CD1c-positive myeloid dendritic cell (primary cell): ENCODE data around the gene ATAD3A.
A peak's percentile ranks its signal among the peaks of the same experiment; 100 is the strongest.
"Not testable (repeated sequence)": the region's sequence is repeated elsewhere in the genome, so short reads cannot be mapped to it uniquely, and the experiment has no call there.

Experiments
- DNase-seq: peaks from one replicate; pipeline ENCODE4 v3.0.0-alpha.2; 2016; ENCODE audit errors: extremely low spot score

Gene ATAD3A

DNA sequence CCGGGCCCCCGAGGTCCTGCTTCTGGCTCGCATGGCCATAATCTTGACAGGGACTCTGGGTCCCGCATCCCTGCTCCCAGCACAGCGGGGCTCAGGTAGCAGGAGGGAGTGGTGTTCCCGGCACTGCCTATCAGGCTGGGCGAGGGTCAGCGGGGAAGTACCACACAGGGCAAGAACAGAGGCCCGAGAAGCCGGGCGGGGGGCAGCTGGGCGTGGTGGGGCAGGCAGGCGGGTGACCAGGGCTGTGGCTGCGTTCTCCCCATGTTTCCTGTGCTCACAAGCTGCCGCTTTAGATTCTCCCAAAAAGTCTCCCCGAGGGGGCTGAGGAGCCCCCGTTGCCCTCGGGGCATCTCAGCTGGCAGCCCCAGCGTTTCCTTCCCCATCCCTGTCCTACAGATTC, 22.1 kb upstream of the ATAD3A start:
- DNase-seq, result no peak

- DNase-seq, result no peak
These were observed 21.2 kb upstream of the ATAD3A start for GRCh38 chr1:1490633-1491230.

DNA sequence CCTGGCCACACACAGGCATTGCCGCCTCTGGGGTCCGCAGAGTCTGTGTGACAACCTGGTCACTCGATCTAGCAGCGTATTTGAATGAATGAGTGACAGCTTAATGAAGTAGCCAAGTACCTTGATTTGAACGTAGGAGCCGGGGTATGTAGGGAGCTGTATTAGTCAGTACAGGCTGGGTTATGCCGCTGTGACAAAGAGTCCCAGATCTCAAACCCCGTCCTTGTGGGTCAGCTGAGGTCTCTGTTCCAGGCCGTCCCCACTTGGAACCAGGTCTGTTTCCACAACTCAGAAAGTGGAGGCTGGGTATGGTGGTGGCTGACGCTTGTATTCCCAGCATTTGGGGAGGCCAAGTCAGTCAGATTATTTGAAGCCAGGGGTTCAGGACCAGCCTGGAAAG, 20.4 kb upstream of the ATAD3A start:
- DNase-seq, result no peak

- not testable (repeated sequence) for DNase-seq
These were observed 17.7 kb upstream of the ATAD3A start for GRCh38 chr1:1494311-1494710.

- not testable (repeated sequence) for DNase-seq
These were observed 16.4 kb upstream of the ATAD3A start for GRCh38 chr1:1495461-1495975.

GRCh38 chr1:1504777-1505365, 7.1 kb upstream of the ATAD3A start:
- DNase-seq, result peak; percentile 56

DNA sequence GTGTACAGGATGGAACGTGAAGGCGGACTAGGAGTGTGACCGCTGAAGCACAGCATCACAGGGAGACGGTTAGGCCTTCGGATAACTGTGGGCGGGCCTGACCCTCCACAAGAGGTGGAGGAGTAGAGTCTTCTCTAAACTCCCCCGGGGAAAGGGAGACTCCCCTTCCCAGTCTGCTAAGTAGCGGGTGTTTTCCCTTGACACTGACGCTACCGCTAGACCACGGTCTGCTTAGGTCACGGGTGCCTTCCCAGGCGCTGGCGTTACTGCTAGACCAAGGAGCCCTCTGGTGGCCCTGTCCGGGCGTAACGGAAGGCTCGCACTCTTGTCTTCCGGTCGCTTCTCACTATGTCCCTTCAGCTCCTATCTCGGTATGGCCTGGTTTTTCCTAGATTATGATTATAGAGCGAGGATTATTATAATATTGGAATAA, 6.6 kb upstream of the ATAD3A start:
- DNase-seq, result peak; percentile 31

DNA sequence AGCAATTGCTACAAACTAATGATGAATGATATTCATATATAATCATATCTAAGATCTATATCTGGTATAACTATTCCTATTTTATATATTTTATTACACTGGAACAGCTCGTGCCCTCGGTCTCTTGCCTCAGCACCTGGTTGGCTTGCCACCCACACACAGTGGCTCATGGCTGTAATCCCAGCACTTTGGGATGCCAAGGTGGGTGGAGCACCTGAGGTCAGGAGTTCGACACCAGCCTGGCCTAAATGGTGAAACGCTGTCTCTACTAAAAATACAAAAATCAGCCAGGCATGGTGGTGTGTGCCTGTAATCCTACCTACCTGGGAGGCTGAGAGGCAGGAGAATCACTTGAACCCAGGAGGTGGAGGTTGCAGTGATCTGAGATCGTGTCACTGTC, 6.2 kb upstream of the ATAD3A start:
- DNase-seq, result not testable (repeated sequence)

DNA sequence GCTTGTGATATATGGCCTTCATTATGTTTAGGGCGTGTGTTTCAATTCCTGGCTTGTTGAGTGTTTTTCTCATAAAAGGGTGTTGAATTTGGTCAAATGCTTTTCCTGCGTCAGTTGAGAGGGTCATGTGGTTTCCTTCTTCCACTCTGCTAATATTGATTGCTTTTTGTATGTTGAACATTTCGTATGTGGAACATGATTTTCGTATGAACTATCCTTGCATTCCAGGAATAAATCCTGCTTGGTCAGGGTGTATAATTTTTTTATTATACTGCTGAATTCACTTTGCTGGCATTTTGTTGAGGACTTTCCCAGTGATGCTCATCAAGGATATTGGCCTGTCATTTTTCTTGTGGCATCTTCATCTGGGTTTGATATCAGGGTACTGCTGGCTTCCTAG, 4.7 kb upstream of the ATAD3A start:
- no peak for DNase-seq

GRCh38 chr1:1508775-1509464, 3.0 kb upstream of the ATAD3A start:
- not testable (repeated sequence) for DNase-seq

GRCh38 chr1:1509465-1509850, 2.5 kb upstream of the ATAD3A start:
- DNase-seq, result not testable (repeated sequence)

DNA sequence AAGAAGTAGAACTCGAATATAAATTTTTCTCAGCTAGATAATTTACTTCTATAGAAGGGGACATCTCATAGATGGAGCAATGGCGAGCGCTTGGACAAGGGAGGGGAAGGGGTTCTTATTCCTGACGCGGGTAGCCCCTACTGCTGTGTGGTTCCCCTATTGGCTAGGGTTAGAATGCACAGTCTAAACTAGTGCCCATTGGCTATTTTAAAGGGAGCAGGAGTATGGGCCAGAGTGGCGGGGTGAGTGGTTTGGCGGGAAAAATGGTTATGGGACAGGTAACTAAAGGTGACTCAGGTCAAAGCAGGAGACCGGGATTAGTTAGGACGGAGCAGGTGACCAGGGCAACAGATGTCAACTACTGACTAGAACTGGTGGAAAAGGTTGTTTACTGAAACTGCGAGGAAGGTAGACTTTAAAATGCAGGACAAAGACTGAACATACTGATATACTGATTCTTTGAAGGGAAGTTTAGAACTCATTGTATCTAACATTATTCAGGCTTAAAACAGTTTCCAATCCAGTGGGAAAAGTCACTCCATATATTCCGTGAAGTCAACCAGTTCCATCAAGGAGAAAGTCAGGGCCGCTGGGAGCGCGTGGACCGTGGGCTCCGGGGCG, 940 bp upstream of the ATAD3A start:
- DNase-seq, result peak; percentile 1

DNA sequence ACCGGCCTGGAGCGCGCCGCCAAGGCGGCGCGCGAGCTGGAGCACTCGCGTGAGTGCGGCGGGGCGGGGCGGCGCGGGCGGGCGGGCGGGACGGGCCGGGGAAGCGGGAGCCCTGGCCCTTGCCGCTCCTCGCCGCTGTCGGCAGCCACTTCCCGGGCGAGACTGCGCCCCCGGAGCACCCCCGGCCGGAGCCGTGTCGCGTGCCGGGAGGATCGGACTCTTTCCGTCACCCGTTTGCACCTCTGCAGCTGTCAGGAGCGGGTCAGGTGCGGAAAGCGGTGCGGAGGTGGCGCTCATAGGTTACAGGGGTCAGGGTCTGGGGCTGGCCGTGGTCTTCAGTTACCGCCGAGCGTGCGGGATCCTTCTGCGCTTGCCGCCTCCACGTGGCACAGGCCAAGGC, 463 bp downstream of the ATAD3A start:
- DNase-seq, result peak; percentile 27

DNA sequence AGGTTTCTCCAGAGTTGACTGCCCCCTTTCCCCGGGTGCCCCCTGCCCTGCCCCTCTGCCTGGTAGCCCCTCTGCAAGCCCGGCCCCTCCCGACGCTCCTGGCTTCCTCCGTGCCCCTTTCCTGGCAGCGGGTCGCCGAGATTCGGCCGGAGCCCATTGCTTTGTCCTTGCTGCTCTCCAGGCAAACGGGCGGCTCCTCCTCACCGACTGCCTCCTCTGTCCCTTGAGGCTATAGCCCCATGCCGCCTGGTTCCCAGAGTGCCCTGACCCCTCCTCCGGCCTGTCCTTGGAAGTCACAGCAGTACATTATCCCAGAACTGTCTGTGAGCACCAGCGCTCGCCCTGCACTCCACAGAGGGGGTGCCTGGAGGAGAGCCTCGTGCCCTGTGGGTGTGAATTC, 1.7 kb downstream of the ATAD3A start:
- DNase-seq, result not testable (repeated sequence)

GRCh38 chr1:1514376-1514775, 2.4 kb downstream of the ATAD3A start:
- DNase-seq, result not testable (repeated sequence)

GRCh38 chr1:1516923-1517322, 5.0 kb downstream of the ATAD3A start:
- not testable (repeated sequence) for DNase-seq

- DNase-seq, result no peak
These were observed 6.1 kb downstream of the ATAD3A start for GRCh38 chr1:1517973-1518620.

DNA sequence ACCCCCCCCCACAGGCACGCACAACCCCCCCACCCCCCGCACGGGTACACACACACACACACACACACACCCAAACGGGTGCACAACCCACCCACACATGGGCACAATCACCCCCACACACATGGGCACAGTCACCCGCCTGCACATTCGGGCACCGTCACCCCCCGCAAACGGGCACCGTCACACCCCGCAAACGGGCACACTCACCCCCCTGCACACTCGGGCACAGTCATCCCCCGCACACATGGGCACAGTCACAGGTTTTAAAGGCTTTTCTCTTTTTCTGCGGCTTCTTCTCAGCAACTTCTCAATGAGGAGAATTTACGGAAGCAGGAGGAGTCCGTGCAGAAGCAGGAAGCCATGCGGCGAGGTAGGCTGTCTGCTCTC, 6.7 kb downstream of the ATAD3A start:
- DNase-seq, result not testable (repeated sequence)

DNA sequence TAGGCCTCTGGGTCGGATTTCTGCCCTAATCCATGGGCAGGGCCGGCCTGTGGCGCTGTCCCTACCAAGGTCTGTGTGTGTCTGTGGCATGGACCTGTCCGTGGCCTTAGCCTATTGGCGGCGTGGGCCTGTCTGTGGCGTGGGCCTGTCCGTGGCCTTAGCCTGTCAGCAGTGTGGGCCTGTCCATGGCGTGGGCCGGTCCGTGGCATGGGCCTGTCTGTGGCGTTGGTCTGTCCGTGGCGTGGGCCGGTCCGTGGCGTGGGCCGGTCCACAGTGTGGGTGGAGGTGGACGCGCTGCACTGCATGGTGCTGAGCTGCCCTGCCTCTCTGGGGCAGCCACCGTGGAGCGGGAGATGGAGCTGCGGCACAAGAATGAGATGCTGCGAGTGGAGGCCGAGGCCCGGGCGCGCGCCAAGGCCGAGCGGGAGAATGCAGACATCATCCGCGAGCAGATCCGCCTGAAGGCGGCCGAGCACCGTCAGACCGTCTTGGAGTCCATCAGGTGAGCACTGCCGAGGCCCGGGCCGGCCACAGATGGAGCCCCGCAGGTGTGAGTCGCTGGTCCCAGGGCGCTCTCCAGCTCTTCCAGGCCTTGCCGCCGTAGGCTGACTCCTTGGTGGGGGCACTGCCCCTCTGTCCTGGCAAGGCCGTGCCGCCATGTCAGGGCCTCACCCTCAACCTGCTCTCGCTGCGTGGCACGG, 8.0 kb downstream of the ATAD3A start:
- DNase-seq, result not testable (repeated sequence)

GRCh38 chr1:1521331-1521730, 9.4 kb downstream of the ATAD3A start:
- DNase-seq, result no peak

GRCh38 chr1:1522536-1522935, 10.6 kb downstream of the ATAD3A start:
- DNase-seq, result not testable (repeated sequence)
